HepG2 (cell line): ENCODE results near the gene LYRM4. TPM values are rescaled to one million over a fixed set of nuclear protein-coding genes. Genes with fewer than 3 reads are reported as not detected.

ENCODE experiments used
- AHDC1 ChIP-seq: sonication (generic); formaldehyde crosslinking; IDR thresholded peaks from 2 replicates; pipeline ENCODE4 v1.5.1; 2020; ENCODE audit warnings: mild to moderate bottlenecking, missing genetic modification reagents, borderline replicate concordance
- ASH2L ChIP-seq: fragments of 300-600, 200-600 bp; sonication (generic); IDR thresholded peaks from 2 replicates; pipeline ENCODE4 v1.7.0; 2017; ENCODE audit warnings: low read depth, mild to moderate bottlenecking, moderate library complexity, mixed read lengths, low read length; ENCODE audit not compliant: insufficient read length
- FOXK2 ChIP-seq: fragments of 450-650 bp; IDR thresholded peaks from 2 replicates; pipeline ENCODE4 v1.6.1; 2016
- HNF4A ChIP-seq: sonication (generic); formaldehyde crosslinking; IDR thresholded peaks from 2 replicates; pipeline ENCODE4 v1.4.0; 2020; ENCODE audit warnings: missing genetic modification reagents
- NR2F6 ChIP-seq, 2 experiments: IDR thresholded peaks; 2 replicates each; pipeline ENCODE4 v1.6.1; 2016; ENCODE audit warnings: antibody characterized with exemption in 1 of 2, mild to moderate bottlenecking in 1 of 2
- PHF5A ChIP-seq: IDR thresholded peaks from one replicate; pipeline ENCODE4 v1.6.1; 2018; ENCODE audit warnings: low read depth, missing genetic modification reagents; ENCODE audit not compliant: unreplicated experiment
- SIX4 ChIP-seq: sonication (generic); formaldehyde crosslinking; IDR thresholded peaks from 2 replicates; pipeline ENCODE4 v1.4.0; 2020; ENCODE audit warnings: missing genetic modification reagents
- ZBTB39 ChIP-seq: sonication (generic); formaldehyde crosslinking; IDR thresholded peaks from 2 replicates; pipeline ENCODE4 v1.5.0; 2020; ENCODE audit warnings: missing genetic modification reagents
- ZMYM2 ChIP-seq: sonication (generic); formaldehyde crosslinking; IDR thresholded peaks from 2 replicates; pipeline ENCODE4 v1.8.0; 2022; ENCODE audit warnings: mild to moderate bottlenecking, missing genetic modification reagents
- ZNF367 ChIP-seq: sonication (generic); formaldehyde crosslinking; IDR thresholded peaks from 2 replicates; pipeline ENCODE4 v1.4.0; 2020; ENCODE audit warnings: missing genetic modification reagents, borderline replicate concordance
- ZNF512B ChIP-seq: sonication (generic); formaldehyde crosslinking; IDR thresholded peaks from 2 replicates; pipeline ENCODE4 v1.5.1; 2020; ENCODE audit warnings: missing genetic modification reagents, mild to moderate bottlenecking, borderline replicate concordance
- ZNF704 ChIP-seq: sonication (generic); formaldehyde crosslinking; IDR thresholded peaks from 2 replicates; pipeline ENCODE4 v1.8.1; 2023; ENCODE audit warnings: mild to moderate bottlenecking, inconsistent platforms, moderate library complexity, missing genetic modification reagents, borderline replicate concordance
- ZNF788 ChIP-seq: sonication (generic); formaldehyde crosslinking; IDR thresholded peaks from 2 replicates; pipeline ENCODE4 v1.5.0; 2020; ENCODE audit warnings: mild to moderate bottlenecking, missing genetic modification reagents, borderline replicate concordance
- ZNF878 ChIP-seq: sonication (generic); formaldehyde crosslinking; IDR thresholded peaks from 2 replicates; pipeline ENCODE4 v1.8.1; 2023; ENCODE audit warnings: mild to moderate bottlenecking, missing genetic modification reagents, moderate library complexity
- ZSCAN29 ChIP-seq: sonication (generic); formaldehyde crosslinking; conservative IDR thresholded peaks from 2 replicates; pipeline ENCODE4 v1.4.0; 2020; ENCODE audit warnings: mild to moderate bottlenecking, missing genetic modification reagents
- polyA plus RNA-seq, 8 experiments: library from polyadenylated mRNA; depleted of rRNA in 3 of 8; stranded (reverse) in 7 of 8; unstranded in 1 of 8; fragments of >200 nt; fragmentation: Illumina TruSeq in 4 of 8; extraction: Trizol in 4 of 8; gene quantifications; 2 replicates each; pipeline versions ENCODE4 v1.2.1 to v1.2.3, GENCODE V29; 2011 to 2016; ENCODE audit warnings: low read depth in 4 of 8, missing spikeins in 1 of 8, mixed read lengths in 1 of 8; ENCODE audit not compliant: insufficient read depth in 1 of 8
- total RNA-seq, 5 experiments: library from RNA; depleted of rRNA; stranded (reverse); fragments of >200 nt; fragmentation: Illumina TruSeq; extraction: Trizol; gene quantifications; 2 replicates each; pipeline ENCODE4 v1.2.3, GENCODE V29; 2016; ENCODE audit warnings: low read depth in 1 of 5

LYRM4 gene
- total and polyA plus RNA-seq, 2 of the 13 experiments (the other 11 are each of a cell fraction or from before 2014, with no cell fraction given), result 64.6 to 67.5 TPM

- TF ChIP-seq ZBTB39 (CRISPR knock-in tag) (0 out of 2 replicates have a peak, but pooled peaks have one; percentile 25), NR2F6 (IDR thresholded peaks at IDR 0.05) (no peak), NR2F6 (CRISPR knock-in tag; IDR thresholded peaks at IDR 0.05) (no peak), ZNF704 (CRISPR knock-in tag) (peak; percentile 31; the same call in 1 of the 2 replicates), AHDC1 (CRISPR knock-in tag) (peak; percentile 63), ZMYM2 (CRISPR knock-in tag) (no peak), ZNF512B (CRISPR knock-in tag) (no peak), FOXK2 (no peak), SIX4 (CRISPR knock-in tag) (no peak; the same call in 1 of the 2 replicates), ASH2L (peak; percentile 96), ZNF367 (CRISPR knock-in tag) (0 out of 2 replicates have a peak, but pooled peaks have one; percentile 78), ZNF788 (CRISPR knock-in tag) (peak; percentile 68; the same call in 1 of the 2 replicates), ZSCAN29 (CRISPR knock-in tag) (no peak; the same call in 1 of the 2 replicates), HNF4A (CRISPR knock-in tag) (no peak), ZNF878 (CRISPR knock-in tag) (no peak), PHF5A (CRISPR knock-in tag) (no peak)
Measured at GRCh38 chr6:5260661-5261544, at the start of gene LYRM4, which contains the start of gene FARS2 (continued).
